HG03175 (cell line): Measurements from ENCODE around the gene TSPAN33.

Source experiments
- ATAC-seq: cut with Tn5 transposase; IDR thresholded peaks from one replicate; pipeline ENCODE4 v1.9.1; 2021; ENCODE audit warnings: mild to moderate bottlenecking, moderate library complexity; ENCODE audit not compliant: unreplicated experiment

Gene TSPAN33

GRCh38 chr7:129134356-129134987 is 10.0 kb upstream of the TSPAN33 start:
- ATAC-seq: no peak

GRCh38 chr7:129136887-129137642 is 7.4 kb upstream of the TSPAN33 start:
- ATAC-seq: peak; percentile 83

GRCh38 chr7:129143724-129144094 is 798 bp upstream of the TSPAN33 start:
- ATAC-seq: no peak

GRCh38 chr7:129144834-129145668 is 544 bp downstream of the TSPAN33 start:
- peak; percentile 19 for ATAC-seq

- ATAC-seq: peak; percentile 58
These were observed 1.9 kb downstream of the TSPAN33 start for GRCh38 chr7:129146237-129146979.

- no peak for ATAC-seq
These were observed 3.2 kb downstream of the TSPAN33 start for GRCh38 chr7:129147731-129148130.

GRCh38 chr7:129149511-129149910 is 5.0 kb downstream of the TSPAN33 start:
- ATAC-seq: no peak

GRCh38 chr7:129150199-129150996 is 5.9 kb downstream of the TSPAN33 start:
- ATAC-seq: no peak

- no peak for ATAC-seq
These were observed 13.1 kb downstream of the TSPAN33 start for GRCh38 chr7:129157651-129158050.

GRCh38 chr7:129159539-129159938 is 15.0 kb downstream of the TSPAN33 start:
- ATAC-seq: no peak

GRCh38 chr7:129160161-129160905 is 15.8 kb downstream of the TSPAN33 start:
- no peak for ATAC-seq

- no peak for ATAC-seq
These were observed 17.2 kb downstream of the TSPAN33 start for GRCh38 chr7:129161524-129162225.

GRCh38 chr7:129162732-129163131 is 18.2 kb downstream of the TSPAN33 start:
- no peak for ATAC-seq

GRCh38 chr7:129163875-129164544 is 19.5 kb downstream of the TSPAN33 start:
- ATAC-seq: no peak

- no peak for ATAC-seq
These were observed 22.2 kb downstream of the TSPAN33 start for GRCh38 chr7:129166745-129167144.

GRCh38 chr7:129167817-129168216 is 23.3 kb downstream of the TSPAN33 start:
- no peak for ATAC-seq

- ATAC-seq: no peak
These were observed 23.9 kb downstream of the TSPAN33 start for GRCh38 chr7:129168231-129169021.
